Activated CD4-positive, CD25-positive, alpha-beta regulatory T cell (primary cell): ENCODE measurements around the gene ZMYND8.
A peak's percentile ranks its signal among the peaks of the same experiment; 100 is the strongest.
"Not testable (repeated sequence)": the region's sequence is repeated elsewhere in the genome, so short reads cannot be mapped to it uniquely, and the experiment has no call there.

Experiments used
- DNase-seq, 4 experiments: peaks; one replicate each; lab custom pipeline; 2025; lab: John Stamatoyannopoulos, UW

Gene ZMYND8

GRCh38 chr20:47202733-47203667, 153.5 kb downstream of the ZMYND8 start:
- DNase-seq = no peak

GRCh38 chr20:47201074-47201730, 155.3 kb downstream of the ZMYND8 start:
- no peak for DNase-seq

DNA sequence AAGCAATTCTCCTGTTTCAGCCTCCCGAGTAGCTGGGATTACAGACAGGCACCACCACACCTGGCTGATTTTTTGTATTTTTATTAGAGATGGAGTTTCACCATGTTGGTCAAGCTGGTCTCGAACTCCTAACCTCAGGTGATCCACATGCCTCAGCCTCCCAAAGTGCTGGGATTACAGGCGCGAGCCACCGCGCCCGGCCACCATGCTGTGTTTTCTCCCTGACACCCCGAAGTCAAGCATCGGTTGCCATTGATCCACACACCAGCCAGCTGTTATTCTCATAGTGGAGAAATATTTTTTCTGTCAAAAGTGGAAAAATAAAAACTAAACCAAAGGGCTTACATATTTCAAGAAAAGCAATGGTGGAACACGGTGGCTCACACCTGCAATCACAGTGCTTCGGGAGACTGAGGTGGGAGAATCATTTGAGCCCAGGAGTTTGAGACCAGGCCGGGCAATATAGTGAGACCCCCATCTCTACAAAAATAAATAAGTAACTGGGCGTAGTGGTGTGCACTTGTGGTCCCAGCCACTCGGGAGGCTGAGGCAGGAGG, 157.4 kb downstream of the ZMYND8 start:
- DNase-seq = no peak

GRCh38 chr20:47198254-47198671, 158.2 kb downstream of the ZMYND8 start:
- DNase-seq = no peak

DNA sequence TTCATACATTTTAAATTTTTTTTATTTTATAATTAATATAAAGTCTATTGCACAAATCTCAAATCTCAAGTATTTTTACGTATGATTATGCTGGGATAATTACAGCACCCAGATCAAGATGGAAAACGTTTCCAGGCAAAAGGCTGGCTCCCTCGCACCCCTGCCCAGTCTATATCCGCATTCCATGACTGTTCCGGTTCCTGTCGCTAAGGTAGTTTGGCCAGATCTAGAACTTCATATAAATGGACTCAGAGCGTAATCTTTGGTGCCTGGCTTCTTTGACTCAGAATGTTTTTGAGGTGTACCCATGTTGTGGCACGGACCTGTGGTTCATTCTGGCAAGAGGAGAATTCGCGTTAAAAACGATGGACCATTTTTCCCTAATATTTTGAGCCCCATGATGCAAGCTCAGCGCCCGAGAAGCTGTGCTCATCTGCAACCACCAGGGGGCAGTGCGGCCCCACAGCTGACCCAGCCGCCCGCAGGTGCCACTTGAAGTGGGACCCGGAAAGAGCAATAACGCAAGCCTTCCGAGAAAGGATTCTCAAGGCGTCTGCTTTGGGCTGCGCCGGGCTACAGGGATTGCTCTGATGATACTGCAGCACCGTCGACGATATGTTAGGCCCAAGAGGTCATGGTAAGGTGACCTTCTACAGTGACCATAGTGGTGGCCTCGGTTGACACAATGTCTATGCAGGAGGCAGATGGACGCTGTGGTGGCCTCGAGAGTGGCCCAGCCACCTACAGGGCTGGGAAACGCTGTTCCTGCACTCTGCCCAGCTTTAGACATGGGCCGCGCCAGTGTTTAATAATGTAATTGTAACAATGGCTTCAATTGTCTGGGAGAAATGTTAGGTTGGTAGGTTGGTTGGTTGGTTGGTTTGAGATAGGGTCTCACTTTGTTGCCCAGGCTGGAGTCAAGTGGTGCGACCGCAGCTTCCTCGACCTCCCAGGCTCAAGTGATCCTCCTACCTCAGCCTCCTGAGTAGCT, 160.1 kb downstream of the ZMYND8 start:
- DNase-seq = peak; percentile 52 to 69 (median 59)

- no peak for DNase-seq
Measured at GRCh38 chr20:47195573-47195972, 160.9 kb downstream of the ZMYND8 start.

- DNase-seq = no peak
Measured at GRCh38 chr20:47191956-47192355, 164.5 kb downstream of the ZMYND8 start.

- DNase-seq = no peak
Measured at GRCh38 chr20:47191074-47191673, 165.3 kb downstream of the ZMYND8 start.

DNA sequence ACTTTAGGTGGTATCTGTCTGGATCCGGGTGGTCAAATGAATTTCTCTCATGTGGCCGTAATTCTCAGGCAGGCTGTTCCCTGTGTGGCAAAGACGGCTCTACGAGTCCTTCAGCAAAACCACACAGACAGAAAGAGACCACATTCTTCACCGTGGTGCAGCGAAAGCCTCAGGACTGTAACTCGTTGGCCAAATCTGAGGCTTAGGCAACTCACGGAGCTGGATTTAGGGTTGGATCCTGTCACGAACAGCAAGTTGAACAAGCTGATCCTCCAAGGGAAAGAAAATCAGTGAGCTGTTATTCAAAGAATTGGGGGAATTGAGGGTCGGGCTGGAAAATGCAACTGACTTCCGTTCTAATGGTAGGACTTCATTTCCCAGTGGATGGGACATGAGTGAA, 167.4 kb downstream of the ZMYND8 start:
- no peak for DNase-seq

DNA sequence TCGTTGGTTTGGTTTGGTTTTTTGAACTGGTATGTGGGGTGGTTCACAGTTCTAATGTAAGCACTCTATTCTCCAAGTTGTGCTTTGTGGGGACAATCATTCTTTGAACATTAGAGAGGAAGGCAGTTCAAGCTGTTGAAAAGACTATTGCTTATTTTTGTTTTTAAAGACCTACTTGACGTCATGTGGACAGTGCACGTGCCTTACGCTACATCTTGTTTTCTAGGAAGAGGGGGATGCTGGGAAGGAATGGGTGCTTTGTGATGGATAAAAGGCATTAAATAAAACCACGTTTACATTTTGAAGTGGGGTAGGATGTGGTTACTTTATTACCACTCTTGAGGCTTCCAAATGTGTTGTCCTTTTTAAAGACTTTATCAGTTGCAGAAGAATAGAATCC, 168.0 kb downstream of the ZMYND8 start:
- no peak for DNase-seq

GRCh38 chr20:47187450-47188195, 168.9 kb downstream of the ZMYND8 start:
- no peak for DNase-seq

- DNase-seq = no peak
Measured at GRCh38 chr20:47183367-47183766, 173.1 kb downstream of the ZMYND8 start.

DNA sequence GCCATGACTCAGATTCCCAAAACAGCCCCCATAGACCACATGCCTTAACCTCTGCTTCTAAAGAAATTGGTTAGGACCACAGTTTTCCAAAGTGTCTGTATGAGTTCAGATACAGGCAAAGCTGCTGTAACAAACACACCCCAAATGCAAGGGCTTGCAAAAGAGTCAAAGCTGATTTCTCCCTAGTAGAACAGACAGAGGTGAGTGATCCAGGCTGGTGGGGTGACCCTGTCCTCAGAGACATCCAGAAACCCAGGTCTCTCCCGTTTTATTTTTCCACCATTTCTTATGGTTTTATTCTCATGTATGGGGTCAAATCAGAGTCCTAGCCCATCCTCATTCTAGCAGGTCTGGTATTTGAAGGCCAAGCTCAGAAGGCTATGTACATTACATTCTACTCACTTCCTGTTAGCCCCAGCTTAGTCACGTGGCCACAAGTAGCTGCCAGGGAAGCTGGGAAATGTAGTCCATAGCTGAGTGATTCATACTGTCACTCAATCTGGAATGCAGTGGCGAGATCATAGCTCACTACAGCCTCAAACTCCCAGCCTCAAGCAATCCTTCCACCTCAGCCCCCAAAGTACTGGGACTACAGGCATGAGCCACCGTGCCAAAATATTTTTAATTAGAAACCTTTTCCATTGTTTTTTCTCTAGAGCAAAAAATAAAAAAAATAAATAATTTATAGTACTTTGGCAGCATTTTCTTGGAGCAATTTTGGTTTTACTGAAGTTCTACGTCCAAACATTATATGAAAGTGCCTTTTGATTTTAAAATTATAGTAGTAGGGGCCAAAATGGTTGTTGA, 175.2 kb downstream of the ZMYND8 start:
- no peak for DNase-seq

GRCh38 chr20:47179267-47179666, 177.2 kb downstream of the ZMYND8 start:
- no peak for DNase-seq

- no peak for DNase-seq
Measured at GRCh38 chr20:47178851-47179250, 177.6 kb downstream of the ZMYND8 start.

DNA sequence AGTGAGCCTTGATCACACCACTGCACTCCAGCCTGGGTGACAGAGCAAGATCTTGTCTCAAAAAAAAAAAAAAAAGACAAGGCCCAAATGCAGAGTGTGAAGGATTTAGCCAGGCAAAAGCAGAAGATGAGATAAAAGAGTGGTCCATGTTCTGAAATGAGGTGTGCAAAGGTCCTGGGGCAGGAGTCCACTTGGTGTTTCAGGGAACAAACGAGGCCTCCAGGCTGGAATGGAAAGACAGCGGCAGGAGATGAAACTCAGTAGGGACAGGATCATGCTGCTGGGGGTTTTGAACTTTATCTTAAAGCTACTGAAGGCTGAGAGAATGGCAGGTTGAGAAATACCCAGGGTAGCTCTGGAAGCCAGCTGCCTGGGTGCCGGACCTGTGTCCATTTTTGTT, 178.2 kb downstream of the ZMYND8 start:
- DNase-seq = no peak

- not testable (repeated sequence) for DNase-seq
Measured at GRCh38 chr20:47176217-47176616, 180.3 kb downstream of the ZMYND8 start.

- DNase-seq = no peak
Measured at GRCh38 chr20:47175493-47175892, 181.0 kb downstream of the ZMYND8 start.

DNA sequence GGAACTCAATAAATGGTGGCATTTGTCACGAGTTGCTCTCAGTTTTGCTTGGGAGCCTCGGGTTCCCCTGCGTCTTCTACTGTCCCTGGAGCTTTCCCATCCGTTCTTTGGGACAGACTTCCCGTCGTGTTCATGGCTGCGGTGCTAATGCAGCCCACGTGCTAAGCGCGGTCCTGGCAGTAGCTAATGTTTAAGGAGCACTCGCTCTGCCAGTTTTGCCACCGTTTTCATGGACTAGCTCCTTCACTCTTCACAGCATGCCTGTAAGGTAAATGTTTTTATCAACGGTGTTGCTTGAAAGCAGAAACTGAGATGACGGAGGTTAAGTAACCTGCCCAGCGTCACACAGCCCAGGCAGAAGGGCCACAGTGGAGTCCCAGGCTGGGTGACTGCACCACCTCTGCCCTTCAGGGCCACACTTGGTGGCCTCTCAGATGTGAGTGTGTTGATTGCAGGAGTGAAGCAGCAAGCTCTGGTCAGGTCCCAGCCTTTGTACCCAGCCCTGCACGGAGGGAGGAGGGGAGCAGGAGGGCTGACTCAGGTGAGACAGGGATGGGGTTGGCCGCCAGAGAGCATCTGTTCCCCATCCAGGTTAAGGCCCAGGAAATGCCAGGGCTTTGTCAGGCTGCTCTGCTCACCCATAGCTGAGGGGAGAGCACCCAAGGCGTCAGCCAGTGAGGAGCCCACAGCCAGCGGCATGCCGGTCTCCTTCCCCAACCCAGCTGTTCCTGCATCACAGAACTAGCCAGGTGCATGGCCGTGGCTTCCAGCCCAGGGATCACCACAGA, 181.8 kb downstream of the ZMYND8 start:
- DNase-seq = no peak
